ENCODE data around the gene ZBTB20.

DNA sequence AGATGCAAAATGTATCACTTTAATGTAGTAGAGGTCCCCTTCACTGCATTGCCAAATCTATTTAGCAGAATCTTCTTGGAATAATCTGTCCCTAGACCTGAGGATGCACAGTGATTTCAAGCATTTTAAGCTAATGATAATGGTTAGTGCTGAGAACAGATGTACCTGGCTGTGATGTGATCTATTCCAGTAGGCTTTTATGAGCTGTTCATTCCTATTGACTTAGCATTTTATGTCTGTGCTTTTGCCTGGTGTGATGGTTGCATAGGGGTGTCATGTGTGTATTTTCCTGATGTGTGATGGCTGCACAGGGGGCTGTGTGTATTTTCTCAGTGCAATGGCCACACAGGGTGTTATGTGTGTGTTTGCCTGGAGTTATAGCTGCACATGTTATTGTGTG lies 580.3 kb downstream of the ZBTB20 start:
- TF ChIP-seq, protein P1, sequence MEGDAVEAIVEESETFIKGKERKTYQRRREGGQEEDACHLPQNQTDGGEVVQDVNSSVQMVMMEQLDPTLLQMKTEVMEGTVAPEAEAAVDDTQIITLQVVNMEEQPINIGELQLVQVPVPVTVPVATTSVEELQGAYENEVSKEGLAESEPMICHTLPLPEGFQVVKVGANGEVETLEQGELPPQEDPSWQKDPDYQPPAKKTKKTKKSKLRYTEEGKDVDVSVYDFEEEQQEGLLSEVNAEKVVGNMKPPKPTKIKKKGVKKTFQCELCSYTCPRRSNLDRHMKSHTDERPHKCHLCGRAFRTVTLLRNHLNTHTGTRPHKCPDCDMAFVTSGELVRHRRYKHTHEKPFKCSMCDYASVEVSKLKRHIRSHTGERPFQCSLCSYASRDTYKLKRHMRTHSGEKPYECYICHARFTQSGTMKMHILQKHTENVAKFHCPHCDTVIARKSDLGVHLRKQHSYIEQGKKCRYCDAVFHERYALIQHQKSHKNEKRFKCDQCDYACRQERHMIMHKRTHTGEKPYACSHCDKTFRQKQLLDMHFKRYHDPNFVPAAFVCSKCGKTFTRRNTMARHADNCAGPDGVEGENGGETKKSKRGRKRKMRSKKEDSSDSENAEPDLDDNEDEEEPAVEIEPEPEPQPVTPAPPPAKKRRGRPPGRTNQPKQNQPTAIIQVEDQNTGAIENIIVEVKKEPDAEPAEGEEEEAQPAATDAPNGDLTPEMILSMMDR (conservative IDR thresholded peaks at IDR 0.05 in 1 of 2, IDR thresholded peaks at IDR 0.05 in 1 of 2; ENCODE audit: low read depth in 1 of 2, low read length in 2 of 2) = no peak
- TF ChIP-seq EZH2 (IDR thresholded peaks at IDR 0.05; ENCODE audit: low read length, missing control alignments) = no peak
